Mesendoderm (in vitro differentiated cells): Measurements from ENCODE around the gene TUFT1.

Experiments
- DNase-seq: peaks from one replicate; pipeline ENCODE4 v3.0.0; 2013
- H2AK5ac ChIP-seq: 2 replicates; pipeline ENCODE4 v1.6.1; 2013; ENCODE audit warnings: low read length, inconsistent platforms
- H2BK120ac ChIP-seq: 2 replicates; pipeline ENCODE4 v1.6.1; 2013; ENCODE audit warnings: low read depth, mild to moderate bottlenecking, low read length, moderate library complexity, mixed read lengths
- H2BK15ac ChIP-seq: replicated peaks from 2 replicates; pipeline ENCODE4 v1.6.1; 2013; ENCODE audit warnings: low read depth, mild to moderate bottlenecking, moderate library complexity
- H2BK5ac ChIP-seq: 2 replicates; pipeline ENCODE4 v1.6.1; 2013; ENCODE audit warnings: low read length, inconsistent platforms
- H3K18ac ChIP-seq: 2 replicates; pipeline ENCODE4 v1.6.1; 2013; ENCODE audit warnings: mild to moderate bottlenecking, low read length, mixed read lengths
- H3K23ac ChIP-seq: one replicate; pipeline ENCODE4 v1.6.1; 2013; ENCODE audit warnings: low read length
- H3K27ac ChIP-seq: 2 replicates; pipeline ENCODE4 v1.5.1; 2013; ENCODE audit warnings: low read depth, mild to moderate bottlenecking, inconsistent platforms, low read length, moderate library complexity
- H3K27me3 ChIP-seq: 2 replicates; pipeline ENCODE4 v1.6.1; 2013; ENCODE audit warnings: low read length, control low read depth, mild to moderate bottlenecking, inconsistent platforms; ENCODE audit not compliant: insufficient read depth, poor library complexity
- H3K36me3 ChIP-seq: 2 replicates; pipeline ENCODE4 v1.6.1; 2013; ENCODE audit warnings: low read length, inconsistent platforms; ENCODE audit not compliant: control insufficient read depth, insufficient read depth
- H3K4ac ChIP-seq: one replicate; pipeline ENCODE4 v1.6.1; 2013; ENCODE audit warnings: low read depth, mild to moderate bottlenecking, low read length, moderate library complexity
- H3K4me1 ChIP-seq: 2 replicates; pipeline ENCODE4 v1.6.1; 2013; ENCODE audit warnings: low read depth, low read length, inconsistent platforms; ENCODE audit not compliant: control insufficient read depth
- H3K4me2 ChIP-seq: 2 replicates; pipeline ENCODE4 v1.6.1; 2013; ENCODE audit warnings: low read length
- H3K4me3 ChIP-seq: 2 replicates; pipeline ENCODE4 v1.5.1; 2013; ENCODE audit warnings: mild to moderate bottlenecking, low read length
- H3K56ac ChIP-seq: one replicate; pipeline ENCODE4 v1.6.1; 2013; ENCODE audit warnings: low read length
- H3K79me1 ChIP-seq: 2 replicates; pipeline ENCODE4 v1.6.1; 2013; ENCODE audit warnings: low read length, inconsistent platforms
- H3K79me2 ChIP-seq: 2 replicates; pipeline ENCODE4 v1.6.1; 2013; ENCODE audit warnings: mild to moderate bottlenecking, low read length; ENCODE audit not compliant: control insufficient read depth, insufficient read depth
- H3K9ac ChIP-seq: 2 replicates; pipeline ENCODE4 v1.6.1; 2013; ENCODE audit warnings: low read length, inconsistent platforms
- H4K5ac ChIP-seq: one replicate; pipeline ENCODE4 v1.6.1; 2013; ENCODE audit warnings: low read length
- H4K8ac ChIP-seq: one replicate; pipeline ENCODE4 v1.6.1; 2013; ENCODE audit warnings: low read depth, mild to moderate bottlenecking, control low read depth, low read length, moderate library complexity
- whole genome bisulfite sequencing: extraction: QIAGEN DNeasy Blood & Tissue Kit; methylation state at CpG from one replicate; pipeline ENCODE4 v1.1.7; 2013; ENCODE audit warnings: low lambda C conversion rate, missing lambda C conversion rate; ENCODE audit not compliant: insufficient coverage; ENCODE audit errors: extremely low coverage; 5-methylcytosine and 5-hydroxymethylcytosine counted together

Gene TUFT1

DNA sequence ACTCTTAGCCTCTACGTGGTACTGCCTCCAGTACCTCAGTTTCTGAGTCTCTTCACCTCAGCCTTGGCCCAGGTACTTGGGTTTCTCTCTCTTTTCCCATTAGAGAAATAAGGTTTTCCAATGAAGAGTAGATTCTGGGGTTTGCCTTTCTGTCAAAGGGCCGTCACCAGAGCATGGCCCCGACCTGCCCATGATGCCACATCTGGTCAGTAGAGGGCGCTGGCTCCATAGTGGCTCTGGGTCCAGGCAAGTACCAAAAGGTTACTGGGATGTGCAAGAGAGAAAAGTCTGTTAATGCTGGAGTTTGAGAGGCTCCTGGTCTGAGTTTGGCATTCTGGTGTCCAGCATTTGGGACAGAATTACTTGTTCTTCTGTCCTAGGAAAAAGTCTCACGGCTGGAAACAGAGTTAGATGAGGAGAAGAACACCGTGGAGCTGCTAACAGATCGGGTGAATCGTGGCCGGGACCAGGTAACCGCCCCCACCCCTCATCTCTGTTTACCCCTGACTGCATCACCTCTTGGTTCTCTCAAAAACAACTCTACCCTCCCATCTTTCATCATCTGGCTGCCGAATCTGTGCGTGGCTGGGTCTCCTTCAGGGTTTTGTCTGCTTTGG, 5.3 kb upstream of the TUFT1 start:
- DNase-seq = peak; percentile 78
- H3K9ac ChIP-seq = no peak overlapping the region

DNA sequence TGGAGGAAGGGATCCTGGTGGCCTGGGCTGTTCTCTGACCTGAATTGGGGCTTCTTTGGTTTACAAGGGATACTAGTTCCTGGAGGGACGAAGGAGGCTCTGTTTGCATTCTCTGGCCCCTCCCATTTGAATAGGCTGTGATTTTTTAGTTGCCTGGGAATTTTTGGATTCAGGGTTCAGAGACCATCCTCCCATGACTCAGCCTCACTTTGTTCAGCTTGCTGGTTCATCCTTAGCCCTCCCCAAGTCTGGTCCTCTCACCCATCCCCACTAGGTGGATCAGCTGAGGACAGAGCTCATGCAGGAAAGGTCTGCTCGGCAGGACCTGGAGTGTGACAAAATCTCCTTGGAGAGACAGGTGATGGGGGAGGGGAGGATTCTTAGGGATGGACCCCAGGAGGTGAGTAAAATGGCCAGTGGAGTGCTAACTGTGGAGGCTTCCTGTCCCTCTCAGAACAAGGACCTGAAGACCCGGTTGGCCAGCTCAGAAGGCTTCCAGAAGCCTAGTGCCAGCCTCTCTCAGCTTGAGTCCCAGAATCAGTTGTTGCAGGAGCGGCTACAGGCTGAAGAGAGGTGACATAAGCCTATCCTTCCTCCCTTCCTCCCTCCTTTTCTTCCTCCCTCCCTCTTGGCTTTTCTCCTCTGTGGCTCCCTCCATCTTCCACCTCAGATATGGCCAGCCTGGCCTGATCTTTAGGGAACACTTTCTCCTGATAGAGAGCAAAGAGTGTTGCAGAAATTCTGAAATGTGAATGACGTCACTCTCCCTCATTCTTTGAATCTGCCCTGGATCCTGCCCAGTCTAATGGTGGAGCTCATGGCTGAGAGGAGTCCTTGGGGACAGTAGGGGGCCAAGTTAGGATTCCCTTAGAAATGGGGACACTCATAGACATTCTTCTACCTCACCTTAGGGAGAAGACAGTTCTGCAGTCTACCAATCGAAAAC, 4.5 kb upstream of the TUFT1 start:
- Histone ChIP-seq H4K5ac (no peak overlapping the region), H3K4me2 (no peak overlapping the region), H2AK5ac (no peak overlapping the region), H4K8ac (no peak overlapping the region), H3K18ac (no peak overlapping the region), H3K23ac (no peak overlapping the region), H3K56ac (no peak overlapping the region), H3K27me3 (no peaks in the 10 kb centered on the region), H2BK5ac (no peak overlapping the region), H3K79me1 (no peaks in the 10 kb centered on the region), H2BK120ac (no peak overlapping the region), H3K79me2 (no peaks in the 10 kb centered on the region), H3K36me3 (no peaks in the 10 kb centered on the region), H2BK15ac (no peak overlapping the region), H3K9ac (no peak overlapping the region), H3K27ac (no peak overlapping the region), H3K4me1 (peaks cover 3% of the 10 kb centered on the region), H3K4ac (no peak overlapping the region), H3K4me3 (no peak overlapping the region)
- DNase-seq = peak; percentile 76
- no CpG with 5 or more reads among the region's 6 CpGs for WGBS

More for the DNA sequence above, 5.3 kb upstream of the TUFT1 start:
- Histone ChIP-seq H2BK120ac (no peak overlapping the region), H4K8ac (no peak overlapping the region), H3K27ac (no peak overlapping the region), H3K79me1 (no peaks in the 10 kb centered on the region), H3K4me1 (peaks cover 2% of the 10 kb centered on the region), H3K18ac (no peak overlapping the region), H3K36me3 (no peaks in the 10 kb centered on the region), H3K4me3 (no peak overlapping the region), H3K79me2 (no peaks in the 10 kb centered on the region), H3K27me3 (no peaks in the 10 kb centered on the region), H4K5ac (no peak overlapping the region), H3K4ac (no peak overlapping the region), H2BK15ac (no peak overlapping the region), H2AK5ac (no peak overlapping the region), H2BK5ac (no peak overlapping the region), H3K23ac (no peak overlapping the region), H3K56ac (no peak overlapping the region), H3K4me2 (no peak overlapping the region)
- WGBS = no CpG with 5 or more reads among the region's 12 CpGs

- no peak overlapping the region for H2AK5ac ChIP-seq
- no peak overlapping the region for H4K5ac ChIP-seq
- H3K9ac ChIP-seq = no peak overlapping the region
- no peak overlapping the region for H2BK5ac ChIP-seq
- no peak for DNase-seq
- H3K4me1 ChIP-seq = peaks cover 5% of the 10 kb centered on the region
- WGBS = no CpG with 5 or more reads among the region's 7 CpGs
- H3K79me1 ChIP-seq = peaks cover 3% of the 10 kb centered on the region
- no peak overlapping the region for H3K27ac ChIP-seq
- no peak overlapping the region for H3K18ac ChIP-seq
- H3K4me2 ChIP-seq = no peak overlapping the region
- no peak overlapping the region for H3K56ac ChIP-seq
- no peaks in the 10 kb centered on the region for H3K36me3 ChIP-seq
- no peak overlapping the region for H2BK120ac ChIP-seq
- no peaks in the 10 kb centered on the region for H3K27me3 ChIP-seq
- no peak overlapping the region for H3K4me3 ChIP-seq
- H3K23ac ChIP-seq = no peak overlapping the region
- no peak overlapping the region for H2BK15ac ChIP-seq
- no peak overlapping the region for H4K8ac ChIP-seq
- H3K79me2 ChIP-seq = peaks cover under 1% of the 10 kb centered on the region
- H3K4ac ChIP-seq = no peak overlapping the region
Observed at GRCh38 chr1:151536499-151536898, 3.6 kb upstream of the TUFT1 start.

GRCh38 chr1:151537112-151537511, 3.0 kb upstream of the TUFT1 start:
- Histone ChIP-seq H2AK5ac (no peak overlapping the region), H3K23ac (no peak overlapping the region), H3K4me3 (no peak overlapping the region), H3K4ac (no peak overlapping the region), H4K8ac (no peak overlapping the region), H2BK15ac (no peak overlapping the region), H2BK5ac (no peak overlapping the region), H3K9ac (no peak overlapping the region), H2BK120ac (no peak overlapping the region), H3K27me3 (no peaks in the 10 kb centered on the region), H3K56ac (no peak overlapping the region), H3K18ac (no peak overlapping the region), H4K5ac (no peak overlapping the region), H3K79me2 (peaks cover 3% of the 10 kb centered on the region), H3K79me1 (peaks cover 3% of the 10 kb centered on the region), H3K36me3 (no peaks in the 10 kb centered on the region), H3K4me2 (no peak overlapping the region), H3K4me1 (peaks cover 5% of the 10 kb centered on the region), H3K27ac (no peak overlapping the region)
- peak; percentile 66 for DNase-seq
- no CpG with 5 or more reads among the region's 9 CpGs for WGBS

DNA sequence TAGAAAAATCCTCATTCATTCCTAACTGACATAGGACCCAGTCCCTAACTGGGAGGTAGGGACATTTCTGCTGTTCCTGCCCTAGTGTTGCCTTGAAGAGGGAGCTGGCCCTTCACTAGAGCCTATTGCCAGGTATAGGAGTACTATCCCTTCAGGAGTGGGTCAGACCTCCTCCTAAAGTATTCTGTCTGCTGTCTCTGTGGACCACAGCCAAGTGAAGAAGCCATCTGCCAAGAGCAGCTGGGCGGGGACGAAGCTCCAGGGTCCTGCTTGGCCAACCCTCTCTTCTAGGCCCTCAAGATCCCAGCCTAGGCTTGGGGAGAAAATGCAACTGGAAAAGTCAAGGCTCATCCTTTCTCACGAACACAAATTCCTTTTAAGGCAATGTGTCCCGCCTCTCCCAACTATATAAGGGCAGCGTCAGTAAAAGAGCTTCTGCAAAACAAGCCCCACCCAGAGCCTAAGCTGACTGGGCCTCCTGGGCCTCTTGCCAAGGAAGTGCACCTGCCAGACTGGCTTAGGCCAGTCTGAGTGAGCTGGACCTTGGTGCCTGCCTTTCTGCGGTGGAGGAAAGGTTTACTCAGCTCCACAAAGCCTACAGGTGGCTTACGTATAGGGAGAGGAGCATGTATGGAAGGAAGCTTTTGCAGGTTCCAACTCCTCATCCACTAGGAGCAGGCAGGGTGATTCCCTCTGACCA, 638 bp upstream of the TUFT1 start:
- Histone ChIP-seq H2BK15ac (no peak overlapping the region), H3K9ac (peak overlapping the region; percentile 33), H3K4me1 (peaks cover 5% of the 10 kb centered on the region), H2BK5ac (no peak overlapping the region), H3K18ac (no peak overlapping the region), H3K56ac (peak overlapping the region; percentile 30), H3K4me3 (peak overlapping the region; percentile 5), H3K4me2 (peak overlapping the region; percentile 56), H3K79me1 (peaks cover 3% of the 10 kb centered on the region), H3K79me2 (peaks cover 8% of the 10 kb centered on the region), H2AK5ac (no peak overlapping the region), H4K8ac (no peak overlapping the region), H3K36me3 (no peaks in the 10 kb centered on the region), H3K27ac (no peak overlapping the region), H3K27me3 (no peaks in the 10 kb centered on the region), H2BK120ac (no peak overlapping the region), H3K4ac (no peak overlapping the region), H4K5ac (no peak overlapping the region), H3K23ac (no peak overlapping the region)
- DNase-seq = peak; percentile 89
- no CpG with 5 or more reads among the region's 7 CpGs for WGBS
